GM19455 (cell line): Measurements from ENCODE around the gene AFG1L.
"Not testable (repeated sequence)": the region's sequence is repeated elsewhere in the genome, so short reads cannot be mapped to it uniquely, and the experiment has no call there.

Source experiments
- ATAC-seq: cut with Tn5 transposase; IDR thresholded peaks from one replicate; pipeline ENCODE4 v1.9.1; 2021; ENCODE audit not compliant: unreplicated experiment

AFG1L gene

DNA sequence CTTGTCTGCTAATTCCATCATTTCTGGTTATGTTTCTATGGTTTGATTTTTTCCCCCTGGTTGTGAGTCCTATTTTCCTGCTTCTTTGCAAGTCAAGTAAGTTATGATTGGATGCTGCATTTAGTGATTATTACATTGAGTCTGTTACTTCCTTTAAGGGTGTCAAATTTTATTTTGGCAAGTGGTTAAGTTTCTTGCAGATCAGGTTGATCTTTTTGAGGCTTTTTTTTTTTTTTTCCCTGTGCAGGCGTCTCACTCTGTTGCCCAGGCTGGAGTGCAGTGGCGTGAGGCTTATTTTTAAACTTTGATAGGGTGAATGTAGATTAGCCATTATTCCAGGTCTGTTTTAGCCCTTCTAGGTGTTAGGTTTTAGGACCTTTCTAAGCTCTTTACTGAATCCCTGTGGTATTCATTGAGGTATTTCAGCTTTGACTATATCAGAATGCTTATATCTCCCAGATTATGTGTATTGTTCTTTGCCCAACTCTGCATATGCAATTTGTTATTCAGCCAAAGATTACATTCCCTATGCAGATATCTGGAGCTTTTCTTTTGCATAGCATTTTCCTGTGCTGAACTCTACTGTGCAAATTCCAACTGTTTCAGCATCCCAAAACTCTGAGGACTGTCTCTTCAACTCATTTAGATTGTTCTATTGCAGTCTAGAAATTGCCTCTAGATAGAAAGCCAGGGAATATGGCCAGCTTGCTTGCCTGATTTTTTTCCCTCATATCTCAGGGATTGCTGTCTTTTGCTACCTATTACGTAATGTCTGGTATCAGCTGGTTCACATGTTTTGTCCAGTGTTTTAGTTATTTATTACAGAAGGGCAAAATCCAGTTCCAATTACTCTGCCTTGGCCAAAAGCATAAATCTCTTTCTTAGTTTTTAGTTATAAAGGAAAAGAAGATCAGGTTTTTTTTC, 113.3 kb downstream of the AFG1L start:
- no peak for ATAC-seq

DNA sequence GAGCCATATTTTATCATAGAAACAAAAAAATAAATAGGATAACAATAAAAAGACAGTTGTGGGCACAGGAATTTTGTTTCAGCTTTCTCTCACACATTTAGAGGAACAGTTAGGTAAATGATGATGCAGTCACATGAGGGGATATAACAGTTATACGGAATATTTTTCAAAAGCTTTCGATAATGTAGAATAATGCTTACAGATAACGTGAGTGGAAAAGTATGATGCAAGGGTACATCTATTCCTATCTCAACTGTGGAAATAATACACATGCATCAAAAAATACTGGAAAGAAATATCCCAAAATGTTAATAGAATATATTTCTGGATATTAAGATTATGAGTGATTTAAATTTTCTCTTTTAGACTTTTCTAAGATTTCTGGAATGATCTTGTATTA, 114.0 kb downstream of the AFG1L start:
- ATAC-seq = no peak

DNA sequence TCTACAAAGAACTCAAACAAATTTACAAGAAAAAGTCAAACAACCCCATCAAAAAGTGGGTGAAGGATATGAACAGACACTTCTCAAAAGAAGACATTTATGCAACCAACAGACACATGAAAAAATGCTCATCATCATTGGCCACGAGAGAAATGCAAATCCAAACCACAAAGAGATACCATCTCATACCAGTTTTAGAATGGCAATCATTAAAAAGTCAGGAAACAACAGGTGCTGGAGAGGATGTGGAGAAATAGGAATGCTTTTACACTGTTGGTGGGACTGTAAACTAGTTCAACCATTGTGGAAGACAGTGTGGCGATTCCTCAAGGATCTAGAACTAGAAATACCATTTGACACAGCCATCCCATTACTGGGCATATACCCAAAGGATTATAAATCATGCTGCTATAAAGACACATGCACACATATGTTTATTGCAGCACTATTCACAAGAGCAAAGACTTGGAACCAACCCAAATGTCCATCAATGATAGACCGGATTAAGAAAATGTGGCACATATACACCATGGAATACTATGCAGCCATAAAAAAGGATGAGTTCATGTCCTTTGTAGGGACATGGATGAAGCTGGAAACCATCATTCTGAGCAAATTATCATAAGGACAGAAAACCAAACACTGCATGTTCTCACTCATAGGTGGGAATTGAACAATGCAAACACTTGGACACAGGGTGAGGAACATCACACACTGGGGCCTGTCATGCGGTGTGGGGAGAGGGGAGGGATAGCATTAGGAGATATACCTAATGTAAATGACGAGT, 121.4 kb downstream of the AFG1L start:
- not testable (repeated sequence) for ATAC-seq

DNA sequence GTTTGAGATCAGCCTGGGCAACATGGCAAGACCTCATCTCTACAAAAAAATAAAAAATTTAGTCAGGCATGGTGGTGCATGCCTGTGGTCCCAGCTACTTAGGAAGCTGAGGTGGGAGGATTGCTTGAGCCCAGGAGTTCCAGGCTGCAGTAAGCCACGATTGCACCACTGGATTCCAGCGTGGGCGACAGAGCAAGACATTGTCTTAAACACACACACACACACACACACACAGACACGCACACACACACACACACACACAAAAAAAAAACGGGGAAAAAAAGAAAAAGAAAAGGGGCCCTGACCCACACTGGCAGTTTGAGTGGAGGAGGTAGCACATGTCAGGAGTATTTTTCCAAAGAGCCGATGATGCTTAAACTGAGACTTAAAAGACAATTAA, 122.2 kb downstream of the AFG1L start:
- no peak for ATAC-seq

DNA sequence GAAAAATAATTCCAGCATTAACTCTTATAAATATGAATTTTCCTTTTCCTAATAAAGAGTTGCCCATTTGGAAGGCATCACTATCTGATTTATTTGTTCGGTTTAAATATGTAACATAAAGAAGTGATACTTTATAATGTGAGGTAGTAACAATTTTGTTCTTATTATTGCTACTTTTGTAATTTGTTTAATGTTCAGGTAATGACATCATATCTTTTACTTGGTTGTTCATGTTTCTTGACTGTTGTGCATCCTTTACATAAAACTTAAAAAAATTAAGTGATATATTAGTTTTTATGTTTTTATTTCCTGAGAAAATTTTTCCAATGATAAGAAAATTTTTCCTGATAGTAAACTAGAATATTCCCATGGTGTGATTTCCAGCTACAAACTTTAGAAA, 124.6 kb downstream of the AFG1L start:
- ATAC-seq = no peak

DNA sequence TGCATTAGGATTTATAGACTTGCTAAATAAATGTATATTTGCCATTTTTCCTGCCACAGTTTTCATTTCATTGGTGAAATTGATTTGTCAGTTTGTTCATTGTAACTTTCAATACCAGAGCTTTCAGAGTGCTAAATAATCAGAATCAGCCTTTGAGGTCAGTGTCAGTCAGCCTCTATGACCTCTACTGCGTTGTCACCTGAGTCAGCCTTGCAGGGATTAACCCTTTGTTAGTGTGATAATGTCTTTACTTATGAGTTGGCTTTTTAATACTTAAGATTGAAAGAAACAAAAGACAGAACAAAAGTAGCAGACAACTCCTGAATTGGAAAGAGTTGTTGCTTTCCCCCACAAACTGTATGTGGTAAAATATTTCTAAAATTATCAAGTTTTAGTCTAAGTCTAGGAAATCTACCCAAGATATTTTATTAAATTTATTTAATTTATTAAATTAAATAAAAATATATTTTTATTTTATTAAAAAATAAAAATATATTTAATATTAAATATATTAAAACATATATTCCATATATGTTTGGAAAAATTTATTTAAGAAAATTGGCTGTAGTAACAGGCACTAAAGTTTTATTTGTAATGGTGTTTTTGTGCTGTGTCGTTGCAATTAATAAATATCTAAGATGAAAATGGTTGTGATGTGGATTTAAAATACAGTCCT, 125.2 kb downstream of the AFG1L start:
- ATAC-seq = no peak

DNA sequence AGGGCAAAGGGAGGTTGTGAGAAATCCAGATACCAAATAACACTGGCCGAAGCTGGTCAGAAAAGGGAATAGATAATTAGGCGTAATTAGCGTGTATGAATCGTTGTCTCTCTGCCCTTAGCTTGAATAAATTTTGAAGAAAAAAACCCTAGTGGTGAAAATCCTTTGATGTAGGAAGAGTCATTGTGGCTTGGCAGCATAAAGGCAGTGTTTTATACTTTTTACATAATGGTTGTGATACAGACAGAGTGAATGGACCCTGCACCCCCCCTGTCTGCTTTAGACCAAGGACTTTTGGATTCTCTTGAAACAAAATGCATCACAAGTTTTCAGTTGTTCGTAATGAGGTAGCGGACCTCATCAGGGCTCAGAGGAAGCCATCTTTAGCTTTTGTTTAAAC, 126.5 kb downstream of the AFG1L start:
- no peak for ATAC-seq

DNA sequence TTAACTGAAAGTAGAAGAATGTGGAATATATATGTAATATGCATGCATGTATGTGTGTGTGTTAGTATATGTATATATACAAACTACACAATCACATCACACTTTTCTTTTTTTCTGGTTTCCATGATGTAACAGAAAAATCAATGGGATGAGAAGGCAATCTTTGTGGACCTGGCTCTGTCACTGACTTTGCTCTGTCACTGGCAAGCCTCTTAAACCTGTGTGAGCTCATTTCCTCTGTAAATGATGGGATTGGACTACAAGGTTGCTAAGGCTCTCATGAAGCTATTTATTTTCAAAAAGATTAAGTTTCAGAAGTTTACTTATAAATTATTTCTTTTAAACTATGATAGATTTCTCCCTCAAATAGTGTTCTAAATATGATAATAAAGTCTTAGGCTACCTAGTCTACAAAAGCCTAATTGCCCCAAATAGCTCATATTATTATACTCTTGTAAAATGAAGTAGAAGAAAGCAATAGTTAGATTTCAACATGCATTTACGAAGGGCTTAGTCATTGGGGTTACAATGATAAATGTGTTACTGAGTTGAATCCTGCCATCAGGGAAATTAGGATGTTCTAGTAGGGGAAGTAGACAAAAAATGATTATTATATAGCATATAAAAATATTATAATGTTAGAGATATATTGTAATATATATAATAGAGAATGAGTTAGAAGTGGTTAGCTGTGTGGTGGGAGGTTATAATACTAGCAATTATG, 129.3 kb downstream of the AFG1L start:
- no peak for ATAC-seq

DNA sequence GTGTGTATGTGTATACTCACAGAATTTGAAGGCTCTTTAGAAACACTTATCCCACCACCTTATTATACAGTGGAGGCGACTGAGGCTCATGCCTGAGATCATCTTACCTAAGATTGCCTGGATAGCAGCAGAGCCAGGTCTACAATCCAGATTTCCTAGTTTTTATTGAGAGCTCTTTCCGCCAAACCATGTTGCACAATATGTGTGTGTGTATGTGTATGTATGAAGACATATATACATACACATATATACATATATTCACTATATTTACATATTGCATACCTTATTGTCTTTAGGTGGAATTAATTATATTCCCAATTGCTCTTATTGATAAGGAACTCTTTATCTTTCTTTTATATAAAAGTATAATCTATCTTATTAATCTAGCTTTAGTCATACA, 130.6 kb downstream of the AFG1L start:
- no peak for ATAC-seq

DNA sequence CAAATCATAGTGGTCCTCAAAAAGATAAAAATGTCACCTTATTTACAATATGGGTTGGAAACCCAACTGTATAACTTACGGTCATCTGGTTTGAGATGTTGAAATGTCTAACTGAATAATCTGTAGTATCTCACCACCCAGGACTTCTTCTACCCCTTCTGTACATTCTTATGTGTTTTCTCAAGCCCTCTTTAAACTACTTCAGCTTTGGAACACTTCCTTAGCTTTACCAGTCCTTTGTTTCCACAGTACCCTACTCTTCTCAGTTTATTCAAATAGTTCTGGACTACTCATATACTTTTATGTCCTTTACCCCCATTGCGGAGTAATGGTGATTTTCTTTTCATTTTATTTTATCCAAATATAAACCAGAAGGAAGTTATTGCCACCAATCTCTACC, 137.3 kb downstream of the AFG1L start:
- no peak for ATAC-seq

DNA sequence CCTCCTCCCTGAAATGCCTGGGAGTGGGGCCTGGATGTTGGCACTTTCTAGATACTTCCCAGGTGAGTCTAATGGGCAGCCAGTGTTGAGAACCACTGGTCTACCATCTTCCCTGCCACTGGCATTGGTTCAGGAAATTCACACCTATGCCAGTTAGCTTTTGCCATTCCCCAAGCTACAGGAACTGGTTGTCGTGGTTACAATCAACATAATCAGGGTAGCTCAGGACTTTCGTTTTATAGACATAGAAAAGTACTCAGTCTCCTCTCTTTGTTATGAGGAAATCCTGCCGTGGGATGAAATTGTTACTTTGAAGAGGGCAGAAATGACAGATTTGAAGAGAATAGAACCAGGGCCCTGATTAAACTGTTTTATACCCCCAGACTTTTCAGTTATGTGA, 137.9 kb downstream of the AFG1L start:
- ATAC-seq = no peak

DNA sequence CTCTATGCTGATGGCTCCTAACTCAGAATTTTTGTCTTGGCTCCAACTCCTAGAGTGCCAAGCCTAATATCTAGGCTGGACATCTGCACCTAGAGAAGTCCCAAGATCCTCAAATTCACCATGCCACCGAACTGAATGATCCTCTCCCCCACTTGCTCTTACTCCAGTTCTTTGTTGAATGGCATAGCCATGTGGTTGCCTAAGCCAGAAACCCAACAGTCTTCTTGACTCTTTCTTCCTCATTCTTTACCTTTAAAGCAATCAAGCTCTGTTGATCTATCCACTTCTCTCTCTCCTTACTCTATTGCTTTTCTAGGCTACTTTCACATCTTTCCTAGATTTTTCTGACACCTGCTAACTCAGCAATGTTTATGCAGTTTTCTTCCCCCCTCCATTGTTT, 139.4 kb downstream of the AFG1L start:
- ATAC-seq = no peak

DNA sequence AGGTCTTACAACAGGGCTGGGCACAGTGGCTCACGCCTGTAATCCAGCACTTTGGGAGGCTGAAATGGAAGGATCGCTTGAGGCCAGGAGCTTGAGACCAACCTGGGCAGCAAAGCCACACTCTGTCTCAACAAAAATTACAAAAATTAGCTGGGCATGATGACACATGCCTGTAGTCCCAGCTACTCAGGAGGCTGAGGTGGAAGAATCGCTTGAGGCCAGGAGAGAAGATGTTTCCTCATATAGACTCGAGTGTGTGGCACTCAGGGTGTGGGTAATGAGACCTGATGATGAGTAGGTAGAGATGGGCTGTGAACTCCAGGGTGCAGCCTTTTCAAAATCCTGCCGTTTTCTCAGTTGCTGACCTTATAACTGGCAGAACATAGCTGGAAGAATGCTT, 140.5 kb downstream of the AFG1L start:
- ATAC-seq = no peak

DNA sequence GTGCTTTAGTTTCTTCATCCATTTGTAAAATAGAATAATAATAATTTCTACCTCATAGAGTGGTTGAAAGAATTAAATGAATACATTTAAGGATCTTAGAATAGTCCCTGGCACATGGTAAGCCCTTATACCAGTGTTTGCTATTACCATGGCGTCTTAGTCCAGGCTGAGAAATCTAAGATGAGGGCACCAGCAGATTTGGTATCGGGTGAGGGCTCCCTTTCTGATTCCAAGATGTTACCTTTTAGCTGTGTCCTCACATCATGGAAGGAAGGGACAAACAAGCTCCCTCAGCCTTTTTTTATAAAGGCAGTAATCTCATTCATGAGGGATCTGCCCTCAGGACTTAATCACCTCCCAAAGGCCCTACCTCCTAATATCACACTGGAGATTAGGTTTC, 141.9 kb downstream of the AFG1L start:
- no peak for ATAC-seq

DNA sequence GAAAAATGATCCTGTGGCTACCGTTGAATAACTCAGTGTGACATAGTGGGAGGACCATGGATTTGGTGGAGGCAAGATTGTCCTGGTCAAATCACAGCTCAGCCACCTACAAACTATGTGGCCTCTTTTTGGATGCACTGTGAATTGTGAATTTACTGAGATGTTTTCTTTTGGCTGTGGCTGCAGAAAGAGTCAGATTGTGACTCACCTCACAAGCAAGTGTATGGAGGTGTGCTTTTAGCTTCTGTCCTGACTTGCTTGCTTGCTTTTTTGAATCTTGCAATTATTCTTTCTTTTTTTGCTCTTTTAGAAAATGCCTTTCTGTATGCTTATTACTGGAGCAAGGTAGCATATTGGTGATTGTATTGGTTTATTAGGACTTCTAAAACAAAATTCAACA, 143.0 kb downstream of the AFG1L start:
- ATAC-seq = no peak

DNA sequence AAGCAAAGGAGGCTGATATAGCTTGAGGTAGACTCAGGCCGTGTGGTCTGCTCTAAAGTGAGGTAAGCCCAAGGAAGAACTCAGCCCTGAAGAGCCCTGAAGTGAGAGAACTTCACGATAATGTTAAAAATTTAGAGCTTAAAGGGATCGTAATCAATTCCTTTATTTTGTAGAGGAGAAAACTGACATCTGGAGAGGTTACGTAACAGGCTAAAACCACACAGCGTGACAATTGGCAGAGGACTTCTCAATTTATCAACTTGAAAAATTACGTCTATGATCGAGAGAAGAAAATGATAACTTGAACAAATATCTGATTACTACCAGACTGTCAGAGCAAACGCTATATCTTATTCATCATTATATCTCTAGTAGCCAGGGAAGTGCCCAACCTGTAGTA, 144.1 kb downstream of the AFG1L start:
- no peak for ATAC-seq

DNA sequence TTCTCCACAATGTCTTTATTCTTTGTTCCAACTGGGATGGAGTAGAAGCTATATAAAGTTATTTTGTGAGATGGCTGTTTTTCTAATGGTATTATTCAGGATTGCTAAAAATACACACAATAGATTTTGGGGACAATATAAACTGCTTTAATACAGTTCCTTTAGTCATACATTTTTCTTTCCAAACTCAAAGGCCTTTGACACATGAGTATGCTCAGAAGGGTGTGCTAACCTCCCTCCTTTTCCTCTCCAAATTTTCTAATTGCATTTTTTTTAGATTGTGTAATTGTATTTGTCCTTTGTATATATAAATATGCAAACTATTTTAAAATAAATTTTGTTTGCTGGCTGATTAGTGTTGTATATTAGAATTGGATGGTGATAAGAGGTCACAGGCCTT, 146.3 kb downstream of the AFG1L start:
- no peak for ATAC-seq

DNA sequence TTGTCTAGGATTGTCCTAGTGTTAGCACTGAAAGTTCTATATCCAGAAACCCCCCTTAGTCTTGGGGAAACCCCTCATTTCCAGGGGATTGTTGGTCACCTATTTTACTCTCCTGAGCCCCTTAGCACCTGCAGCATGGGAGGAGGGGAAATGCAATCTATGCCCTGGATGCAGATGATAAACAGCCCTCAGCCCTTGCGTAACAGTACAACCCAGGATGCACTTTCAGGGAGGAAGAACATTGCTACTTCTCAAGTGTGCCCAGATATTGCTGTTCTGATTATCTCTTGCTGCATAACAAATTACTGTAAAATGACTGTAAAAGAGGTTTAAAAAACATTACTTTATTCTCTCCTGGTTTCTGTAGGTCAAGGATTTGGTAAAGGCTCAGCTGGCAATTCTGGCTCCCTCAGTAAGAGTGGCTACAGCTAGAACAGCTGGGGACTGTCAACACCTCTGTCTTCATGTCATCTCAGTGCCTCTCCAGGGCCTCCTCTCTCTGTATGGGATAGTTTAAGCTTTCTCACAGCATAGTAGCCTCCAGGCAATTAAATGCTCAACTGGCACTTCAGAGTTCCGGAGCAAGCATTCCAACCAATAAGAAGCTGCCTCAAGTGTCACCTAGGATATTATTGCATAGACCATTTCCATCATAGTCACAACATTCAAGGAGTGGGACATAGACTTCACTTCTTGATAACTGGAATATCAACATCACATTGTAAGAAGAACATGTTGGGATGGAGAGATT, 148.1 kb downstream of the AFG1L start:
- no peak for ATAC-seq

DNA sequence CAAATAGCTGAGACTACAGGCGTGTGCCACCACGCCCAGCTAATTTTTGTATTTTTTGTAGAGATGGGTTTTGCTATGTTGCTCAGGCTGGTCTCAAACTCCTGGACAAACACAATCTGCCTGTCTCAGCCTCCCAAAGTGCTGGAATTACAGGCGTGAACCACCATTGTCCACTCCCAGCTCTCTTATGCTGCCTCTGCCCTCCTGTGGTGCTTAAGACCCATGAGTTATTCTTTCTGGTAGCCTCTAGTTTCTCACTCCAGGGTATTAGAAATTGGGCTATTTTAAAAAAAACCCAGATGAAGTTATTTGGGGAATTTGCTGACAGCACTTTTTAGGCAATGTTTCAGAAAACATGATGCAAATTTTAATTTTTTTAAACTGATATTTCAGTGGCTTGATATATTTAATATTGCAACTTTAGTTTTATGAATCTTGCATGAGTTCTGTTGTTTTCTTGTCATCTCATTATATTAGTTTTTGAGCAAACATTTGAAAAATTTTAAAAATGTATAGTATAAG, 151.8 kb downstream of the AFG1L start:
- no peak for ATAC-seq

DNA sequence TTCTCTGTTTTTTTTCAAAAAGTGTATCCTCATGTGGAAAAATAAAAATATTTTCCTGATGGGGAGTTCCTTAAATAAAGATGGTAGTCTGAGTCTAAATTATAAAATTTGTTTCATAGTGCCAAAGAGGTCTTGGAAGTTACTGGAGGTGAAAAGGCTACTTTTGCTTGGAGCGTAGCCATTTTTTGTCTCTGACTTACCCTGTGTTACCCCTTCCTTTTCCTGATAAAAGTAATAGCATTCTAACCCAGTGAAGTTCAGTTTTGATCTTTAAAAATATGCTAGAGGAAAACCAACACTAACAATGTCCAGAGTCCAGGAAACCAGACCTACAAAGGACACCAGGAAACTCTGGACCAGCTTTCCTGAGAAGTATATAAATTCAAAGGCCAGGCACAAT, 153.6 kb downstream of the AFG1L start:
- ATAC-seq = no peak
